Thoracic aorta (tissue), 2 donors: ENCODE data around the gene SNTG2. TPM values are rescaled to one million over a fixed set of nuclear protein-coding genes. Genes with fewer than 3 reads are reported as not detected.

Source experiments
- ATAC-seq: fragments of 150-250 bp; one replicate; pipeline ENCODE4 v1.8.0; 2017; ENCODE audit warnings: low read depth; ENCODE audit not compliant: insufficient number of reproducible peaks, low FRiP score
- DNase-seq: peaks from one replicate; pipeline ENCODE4 v3.0.0-alpha.2; 2020; ENCODE audit warnings: low spot score
- H3K27ac ChIP-seq, 2 donors: fragments of 200-600 bp; sonication (generic); 1 replicate in 1 of 2; 2 replicates in 1 of 2; pipeline ENCODE4 v1.5.1; 2016; ENCODE audit warnings: mild to moderate bottlenecking in 2 of 2, moderate library complexity in 2 of 2
- H3K27me3 ChIP-seq: fragments of 200-600 bp; sonication (generic); replicated peaks from 2 replicates; pipeline ENCODE4 v1.6.0; 2016; ENCODE audit warnings: mild to moderate bottlenecking; ENCODE audit not compliant: insufficient read depth
- H3K36me3 ChIP-seq: fragments of 200-600 bp; sonication (generic); one replicate; pipeline ENCODE4 v1.5.1; 2016
- H3K4me1 ChIP-seq, 2 donors: fragments of 200-600 bp; sonication (generic); 1 replicate in 1 of 2; 2 replicates in 1 of 2; pipeline versions ENCODE4 v1.5.1 to v1.6.0; 2016; ENCODE audit warnings: low read depth in 2 of 2, mild to moderate bottlenecking in 1 of 2; ENCODE audit not compliant: control insufficient read depth in 1 of 2
- H3K4me3 ChIP-seq: fragments of 200-600 bp; sonication (generic); 2 replicates; pipeline ENCODE4 v1.5.1; 2016; ENCODE audit warnings: mild to moderate bottlenecking
- H3K9me3 ChIP-seq: fragments of 200-600 bp; sonication (generic); 2 replicates; pipeline ENCODE4 v1.5.1; 2016
- CTCF ChIP-seq: fragments of 200-600 bp; sonication (generic); IDR thresholded peaks from one replicate; pipeline ENCODE4 v1.5.1; 2019; ENCODE audit warnings: antibody characterized with exemption
- total RNA-seq, 2 donors: library from RNA; depleted of rRNA; stranded (reverse); fragments of >200 nt; gene quantifications; one replicate each; pipeline versions ENCODE4 v1.1.0 to v1.2.3, GENCODE V29; 2016

The SNTG2 gene
- total RNA-seq, 2 donors from 2014 or later: 8.9 to 18.6 TPM

GRCh38 chr2:1033069-1033468 lies 82.4 kb downstream of the SNTG2 start:
- Histone ChIP-seq H3K27ac (no peak overlapping the region), H3K9me3 (no peaks in the 10 kb centered on the region), H3K4me1 (no peaks in the 10 kb centered on the region), H3K36me3 (no peaks in the 10 kb centered on the region), H3K4me3 (no peak overlapping the region), H3K27me3 (no peaks in the 10 kb centered on the region)
- no peak for ATAC-seq
- DNase-seq: no peak
- TF ChIP-seq CTCF: no peak

- no peaks in the 10 kb centered on the region for H3K36me3 ChIP-seq
- H3K9me3 ChIP-seq: no peaks in the 10 kb centered on the region
- H3K27ac ChIP-seq: no peak overlapping the region
- DNase-seq (no peak), ATAC-seq (no peak)
- H3K27me3 ChIP-seq: no peaks in the 10 kb centered on the region
- no peaks in the 10 kb centered on the region for H3K4me1 ChIP-seq
- no peak overlapping the region for H3K4me3 ChIP-seq
- TF ChIP-seq CTCF: no peak
Measured at GRCh38 chr2:1037066-1037465, 86.4 kb downstream of the SNTG2 start.

DNA sequence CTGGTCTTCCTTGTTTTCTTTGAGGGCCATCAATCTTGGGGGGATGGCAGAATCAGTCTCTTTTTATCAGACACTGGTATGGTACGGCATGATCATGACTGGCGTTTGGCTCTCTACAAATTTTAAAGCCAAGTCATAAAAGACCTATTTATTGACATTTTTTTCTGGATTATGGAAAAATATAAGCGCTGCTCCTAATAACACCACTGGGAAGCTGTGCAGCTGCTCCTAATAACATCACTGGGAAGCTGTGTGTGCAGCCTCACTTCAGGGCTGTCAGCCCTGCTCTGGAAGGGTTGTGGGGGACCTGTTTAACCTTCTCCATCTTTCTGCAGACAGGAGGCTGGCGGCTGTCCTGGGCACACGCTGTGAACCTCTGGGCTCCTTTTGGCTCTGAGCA lies 88.9 kb downstream of the SNTG2 start:
- no peak for TF ChIP-seq CTCF
- Histone ChIP-seq H3K4me3 (no peak overlapping the region), H3K27me3 (no peaks in the 10 kb centered on the region), H3K4me1 (no peaks in the 10 kb centered on the region), H3K36me3 (no peaks in the 10 kb centered on the region), H3K9me3 (no peaks in the 10 kb centered on the region), H3K27ac (no peak overlapping the region)
- ATAC-seq (no peak), DNase-seq (no peak)

DNA sequence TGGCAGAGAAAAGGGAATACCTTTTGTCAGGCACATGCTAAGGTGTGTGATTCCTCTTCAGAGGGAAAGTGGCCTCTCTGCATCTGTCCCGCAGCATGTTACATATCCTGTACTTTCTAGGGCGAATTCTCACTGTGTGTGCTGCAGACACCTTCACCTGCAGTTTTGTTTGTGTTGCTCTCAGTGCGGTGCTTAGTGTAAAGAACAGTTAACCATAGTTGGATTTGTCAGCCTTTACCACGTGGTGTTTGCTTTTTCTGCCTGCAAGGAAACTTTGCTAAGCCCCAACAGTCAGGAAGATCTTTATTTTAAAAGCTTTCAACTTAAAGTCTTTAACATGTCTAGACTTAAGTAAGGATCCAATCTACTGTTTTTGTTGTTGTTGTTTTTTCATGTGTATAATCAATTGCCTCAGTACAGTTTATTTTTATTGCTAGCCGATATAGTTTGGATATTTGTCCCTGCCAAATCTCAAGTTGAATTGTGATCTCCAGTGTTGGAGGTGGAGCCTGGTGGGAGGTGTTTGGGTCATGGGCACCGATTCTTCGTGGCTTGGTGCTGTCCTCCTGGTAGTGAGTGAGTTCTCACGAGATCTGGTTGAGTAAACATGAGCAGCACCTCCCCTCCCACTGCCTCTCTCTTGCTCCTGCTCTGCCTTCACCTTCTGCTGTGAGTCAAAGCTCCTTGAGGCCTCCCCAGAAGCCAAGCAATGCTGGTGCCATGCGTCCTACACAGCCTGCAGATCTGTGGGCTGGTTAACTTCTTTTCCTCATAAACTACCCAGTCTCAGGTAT lies 90.6 kb downstream of the SNTG2 start:
- Histone ChIP-seq H3K36me3 (no peaks in the 10 kb centered on the region), H3K27me3 (no peaks in the 10 kb centered on the region), H3K4me3 (no peak overlapping the region), H3K4me1 (no peaks in the 10 kb centered on the region), H3K27ac (no peak overlapping the region), H3K9me3 (no peaks in the 10 kb centered on the region)
- no peak for DNase-seq
- no peak for TF ChIP-seq CTCF
- ATAC-seq: no peak

- Histone ChIP-seq H3K9me3 (no peaks in the 10 kb centered on the region), H3K27ac (no peak overlapping the region), H3K36me3 (no peaks in the 10 kb centered on the region), H3K4me3 (no peak overlapping the region), H3K27me3 (no peaks in the 10 kb centered on the region), H3K4me1 (no peaks in the 10 kb centered on the region)
- ATAC-seq (no peak), DNase-seq (no peak)
- TF ChIP-seq CTCF: no peak
Measured at GRCh38 chr2:1045109-1045508, 94.5 kb downstream of the SNTG2 start.
